Liver (tissue), 9 donors: ENCODE measurements around the gene PLEKHA8. TPM values are rescaled to one million over a fixed set of nuclear protein-coding genes. Genes with fewer than 3 reads are reported as not detected.
A peak's percentile ranks its signal among the peaks of the same experiment; 100 is the strongest.

Source experiments
- DNase-seq: peaks from one replicate; pipeline ENCODE4 v3.0.0-alpha.2; 2017; ENCODE audit warnings: low spot score
- H3K27ac ChIP-seq, 2 donors: one replicate each; pipeline ENCODE4 v1.7.0; 2013; ENCODE audit warnings: inconsistent platforms in 2 of 2, low read length in 2 of 2, control low read depth in 1 of 2, low read depth in 1 of 2, mild to moderate bottlenecking in 1 of 2
- H3K27me3 ChIP-seq, 4 donors: one replicate each; pipeline versions ENCODE4 v1.6.1 to v1.7.0; 2013; ENCODE audit warnings: low read length in 3 of 4, inconsistent platforms in 1 of 4, mild to moderate bottlenecking in 1 of 4, moderate library complexity in 1 of 4; ENCODE audit not compliant: control insufficient read depth in 4 of 4, insufficient read depth in 4 of 4
- H3K36me3 ChIP-seq, 4 donors: one replicate each; pipeline versions ENCODE4 v1.6.1 to v1.7.0; 2013; ENCODE audit warnings: low read length in 3 of 4, mild to moderate bottlenecking in 3 of 4, low read depth in 1 of 4, moderate library complexity in 1 of 4; ENCODE audit not compliant: control insufficient read depth in 4 of 4, insufficient read depth in 3 of 4
- H3K4me1 ChIP-seq, 4 donors: one replicate each; pipeline versions ENCODE4 v1.6.1 to v1.7.0; 2013; ENCODE audit warnings: low read length in 3 of 4, mild to moderate bottlenecking in 3 of 4, moderate library complexity in 1 of 4; ENCODE audit not compliant: control insufficient read depth in 4 of 4, insufficient read depth in 4 of 4
- H3K4me3 ChIP-seq, 3 donors: one replicate each; pipeline versions ENCODE4 v1.6.1 to v1.7.0; 2013; ENCODE audit warnings: low read length in 3 of 3, control low read depth in 1 of 3, low read depth in 1 of 3, mild to moderate bottlenecking in 1 of 3
- H3K9ac ChIP-seq, 2 donors: one replicate each; pipeline ENCODE4 v1.7.0; 2013; ENCODE audit warnings: low read length in 2 of 2, mild to moderate bottlenecking in 2 of 2, moderate library complexity in 2 of 2, control low read depth in 1 of 2, low read depth in 1 of 2
- H3K9me3 ChIP-seq, 4 donors: one replicate each; pipeline versions ENCODE4 v1.6.1 to v1.7.0; 2013; ENCODE audit warnings: low read length in 3 of 4; ENCODE audit not compliant: control insufficient read depth in 4 of 4
- ATF3 ChIP-seq: IDR thresholded peaks from 2 replicates; pipeline ENCODE4 v1.6.1; 2016; ENCODE audit warnings: antibody characterized with exemption
- CTCF ChIP-seq: fragments of 150-350 bp; IDR thresholded peaks from 2 replicates; pipeline ENCODE4 v1.5.1; 2017; ENCODE audit warnings: improper control_type of control experiment, low read depth, low read length; ENCODE audit not compliant: missing input control
- FOXA1 ChIP-seq: IDR thresholded peaks from 2 replicates; pipeline ENCODE4 v1.6.1; 2016; ENCODE audit warnings: antibody characterized with exemption
- FOXA2 ChIP-seq: IDR thresholded peaks from 2 replicates; pipeline ENCODE4 v1.6.1; 2016; ENCODE audit warnings: antibody characterized with exemption
- GABPA ChIP-seq, 2 donors: IDR thresholded peaks in 1 of 2; conservative IDR thresholded peaks in 1 of 2; 2 replicates each; pipeline ENCODE4 v1.6.1; 2016; ENCODE audit warnings: antibody characterized with exemption in 2 of 2, mild to moderate bottlenecking in 1 of 2, moderate library complexity in 1 of 2
- HNF4G ChIP-seq: IDR thresholded peaks from 2 replicates; pipeline ENCODE4 v1.6.1; 2016; ENCODE audit warnings: antibody characterized with exemption
- JUND ChIP-seq, 2 donors: IDR thresholded peaks; 2 replicates each; pipeline ENCODE4 v1.6.1; 2016; ENCODE audit warnings: antibody characterized with exemption in 2 of 2
- MAX ChIP-seq: IDR thresholded peaks from 2 replicates; pipeline ENCODE4 v1.6.1; 2016; ENCODE audit warnings: antibody characterized with exemption
- NR2F2 ChIP-seq: IDR thresholded peaks from 2 replicates; pipeline ENCODE4 v1.6.1; 2016; ENCODE audit warnings: antibody characterized with exemption
- RAD21 ChIP-seq, 2 donors: IDR thresholded peaks; 2 replicates each; pipeline ENCODE4 v1.6.1; 2016; ENCODE audit warnings: antibody characterized with exemption in 2 of 2, mild to moderate bottlenecking in 2 of 2
- REST ChIP-seq: IDR thresholded peaks from 2 replicates; pipeline ENCODE4 v1.6.1; 2016; ENCODE audit warnings: antibody characterized with exemption, mild to moderate bottlenecking
- RXRA ChIP-seq, 2 donors: IDR thresholded peaks; 2 replicates each; pipeline ENCODE4 v1.6.1; 2017 to 2018; ENCODE audit warnings: antibody characterized with exemption in 2 of 2, mild to moderate bottlenecking in 1 of 2
- SP1 ChIP-seq: IDR thresholded peaks from 2 replicates; pipeline ENCODE4 v1.6.1; 2018; ENCODE audit warnings: antibody characterized with exemption, mild to moderate bottlenecking
- TAF1 ChIP-seq: conservative IDR thresholded peaks from 2 replicates; pipeline ENCODE4 v1.6.1; 2016; ENCODE audit warnings: antibody characterized with exemption, mild to moderate bottlenecking
- YY1 ChIP-seq: IDR thresholded peaks from 2 replicates; pipeline ENCODE4 v1.6.1; 2016; ENCODE audit warnings: antibody characterized with exemption, mild to moderate bottlenecking
- ZBTB33 ChIP-seq: IDR thresholded peaks from 2 replicates; pipeline ENCODE4 v1.6.1; 2016; ENCODE audit warnings: antibody characterized with exemption
- WGBS: extraction: QIAGEN DNeasy Blood & Tissue Kit; methylation state at CpG from one replicate; pipeline ENCODE4 v1.1.7; 2013; 5-methylcytosine and 5-hydroxymethylcytosine counted together
- polyA plus RNA-seq, 2 donors: library from polyadenylated mRNA; stranded (reverse) in 1 of 2; unstranded in 1 of 2; fragments of 200-250 nt in 1 of 2; fragments of >200 nt in 1 of 2; fragmentation: Nextera tagmentation in 1 of 2; extraction: Ambion mirVana in 1 of 2; gene quantifications; one replicate each; pipeline versions ENCODE4 v1.2.1 to v1.2.3, GENCODE V29; 2013 to 2015
- total RNA-seq, 2 donors: library from RNA; depleted of rRNA; stranded (reverse); fragments of >200 nt; gene quantifications; one replicate each; pipeline ENCODE4 v1.2.3, GENCODE V29; 2014
- donor health status: healthy.
- donor health status: healthy.
- donor health status: healthy.
- donor health status: healthy.
- donor health status: healthy.

PLEKHA8 gene
- total and polyA plus RNA-seq, 4 donors: 1.0 to 5.4 (median 2.4) TPM

GRCh38 chr7:30159163-30159562, 131.0 kb downstream of the PLEKHA8 start (continued):
- TF ChIP-seq ZBTB33 (no peak), SP1 (no peak), FOXA1 (no peak), ATF3 (no peak)

GRCh38 chr7:30159698-30160143, 131.5 kb downstream of the PLEKHA8 start:
- H3K27ac ChIP-seq: no peak overlapping the region
- no peak overlapping the region for H3K9ac ChIP-seq
- H3K4me3 ChIP-seq: no peak overlapping the region
- WGBS: 55% methylated on average over 6 of the region's 6 CpGs
- no peaks in the 10 kb centered on the region for H3K36me3 ChIP-seq
- TF ChIP-seq GABPA (IDR thresholded peaks at IDR 0.05 in 1 of 2, conservative IDR thresholded peaks at IDR 0.05 in 1 of 2) (no peak), SP1 (no peak), REST (no peak), ATF3 (no peak), HNF4G (no peak), RAD21 (IDR thresholded peaks at IDR 0.05) (peak in 1 of 2 donors; percentile 40), ZBTB33 (no peak), FOXA1 (no peak), MAX (no peak)
- no peaks in the 10 kb centered on the region for H3K9me3 ChIP-seq
- no peaks in the 10 kb centered on the region for H3K27me3 ChIP-seq
- DNase-seq: no peak
- H3K4me1 ChIP-seq: peaks cover 0 to 5% (median 2%) of the 10 kb centered on the region in 4 donors

- WGBS: 91% methylated on average over 2 of the region's 2 CpGs
- no peak overlapping the region for H3K4me3 ChIP-seq
- no peaks in the 10 kb centered on the region for H3K9me3 ChIP-seq
- DNase-seq: no peak
- no peak overlapping the region for H3K27ac ChIP-seq
- peaks cover 0 to 11% (median 8%) of the 10 kb centered on the region in 4 donors for H3K4me1 ChIP-seq
- H3K9ac ChIP-seq: no peak overlapping the region
- H3K27me3 ChIP-seq: no peaks in the 10 kb centered on the region
- H3K36me3 ChIP-seq: no peaks in the 10 kb centered on the region
- TF ChIP-seq FOXA1 (no peak), RAD21 (IDR thresholded peaks at IDR 0.05) (no peak), YY1 (no peak), ZBTB33 (no peak), FOXA2 (no peak), GABPA (IDR thresholded peaks at IDR 0.05 in 1 of 2, conservative IDR thresholded peaks at IDR 0.05 in 1 of 2) (no peak), RXRA (IDR thresholded peaks at IDR 0.05) (no peak), ATF3 (no peak), TAF1 (no peak), SP1 (no peak), HNF4G (no peak), NR2F2 (no peak), CTCF (no peak), JUND (IDR thresholded peaks at IDR 0.05) (no peak)
Observed at GRCh38 chr7:30160329-30160728, 132.1 kb downstream of the PLEKHA8 start.
